ENCODE data around the gene ENG.

Gene ENG

GRCh38 chr9:127769101-127769500, 85.4 kb downstream of the ENG start:
- H3K4me1 ChIP-seq, result peaks cover 0 to 15% (median 10%) of the 10 kb centered on the region in 4 donors
- intact Hi-C loops (cut with DNase I; ENCODE audit: low total_unique reads), result no loop called here
- H3K36me3 ChIP-seq, result no peaks in the 10 kb centered on the region
- no peak overlapping the region for H3K4me3 ChIP-seq
- H3K27me3 ChIP-seq, result peaks cover 0 to 21% of the 10 kb centered on the region in 2 donors
- TF ChIP-seq CTCF (IDR thresholded peaks at IDR 0.05), result no peak
- H3K9me3 ChIP-seq, result no peaks in the 10 kb centered on the region
- no peak for DNase-seq
- H3K27ac ChIP-seq, result no peak overlapping the region

GRCh38 chr9:127768698-127769097, 85.8 kb downstream of the ENG start:
- Histone ChIP-seq H3K4me3 (no peak overlapping the region), H3K36me3 (no peaks in the 10 kb centered on the region), H3K27ac (no peak overlapping the region), H3K4me1 (peaks cover 0 to 15% (median 10%) of the 10 kb centered on the region in 4 donors), H3K9me3 (no peaks in the 10 kb centered on the region), H3K27me3 (peaks cover 0 to 25% of the 10 kb centered on the region in 2 donors)
- no peak for TF ChIP-seq CTCF (IDR thresholded peaks at IDR 0.05)
- no peak for DNase-seq
- intact Hi-C loops (cut with DNase I; ENCODE audit: low total_unique reads), result no loop called here

- H3K9me3 ChIP-seq, result no peaks in the 10 kb centered on the region
- H3K4me3 ChIP-seq, result no peak overlapping the region
- no peak overlapping the region for H3K27ac ChIP-seq
- intact Hi-C loops (cut with DNase I; ENCODE audit: low total_unique reads), result no loop called here
- H3K27me3 ChIP-seq, result peaks cover 0 to 26% of the 10 kb centered on the region in 2 donors
- H3K36me3 ChIP-seq, result no peaks in the 10 kb centered on the region
- no peak for TF ChIP-seq CTCF (IDR thresholded peaks at IDR 0.05)
- DNase-seq, result no peak
- H3K4me1 ChIP-seq, result peaks cover 0 to 15% (median 10%) of the 10 kb centered on the region in 4 donors
Measured at GRCh38 chr9:127767909-127768331, 86.5 kb downstream of the ENG start.

- no peak for DNase-seq
- H3K9me3 ChIP-seq, result no peaks in the 10 kb centered on the region
- H3K36me3 ChIP-seq, result no peaks in the 10 kb centered on the region
- no peak overlapping the region for H3K4me3 ChIP-seq
- TF ChIP-seq CTCF (IDR thresholded peaks at IDR 0.05), result no peak
- no peak overlapping the region for H3K27ac ChIP-seq
- H3K27me3 ChIP-seq, result peaks cover 0 to 26% of the 10 kb centered on the region in 2 donors
- intact Hi-C loops (cut with DNase I; ENCODE audit: low total_unique reads), result no loop called here
- H3K4me1 ChIP-seq, result peaks cover 0 to 15% (median 10%) of the 10 kb centered on the region in 4 donors
Measured at GRCh38 chr9:127767410-127767809, 87.0 kb downstream of the ENG start.

GRCh38 chr9:127765418-127765817, 89.0 kb downstream of the ENG start:
- peaks cover 0 to 9% (median under 1%) of the 10 kb centered on the region in 4 donors for H3K4me1 ChIP-seq
- no peaks in the 10 kb centered on the region for H3K36me3 ChIP-seq
- intact Hi-C loops (cut with DNase I; ENCODE audit: low total_unique reads), result no loop called here
- H3K27ac ChIP-seq, result no peak overlapping the region
- no peaks in the 10 kb centered on the region for H3K9me3 ChIP-seq
- peaks cover 0 to 40% of the 10 kb centered on the region in 2 donors for H3K27me3 ChIP-seq
- no peak overlapping the region for H3K4me3 ChIP-seq
- no peak for DNase-seq
- TF ChIP-seq CTCF (IDR thresholded peaks at IDR 0.05), result no peak
